Stimulated activated CD8-positive, alpha-beta memory T cell treated with anti-CD3 and anti-CD28 coated beads, Interleukin-12 subunit alpha, Interleukin-12 subunit beta, amount 100 ng/mL, for 24 hours (primary cell): ENCODE results near the gene PAX5.

Experiments
- DNase-seq: peaks from one replicate; pipeline ENCODE4 v3.0.0-alpha.2; 2020; ENCODE audit errors: extremely low read depth

Gene PAX5

DNA sequence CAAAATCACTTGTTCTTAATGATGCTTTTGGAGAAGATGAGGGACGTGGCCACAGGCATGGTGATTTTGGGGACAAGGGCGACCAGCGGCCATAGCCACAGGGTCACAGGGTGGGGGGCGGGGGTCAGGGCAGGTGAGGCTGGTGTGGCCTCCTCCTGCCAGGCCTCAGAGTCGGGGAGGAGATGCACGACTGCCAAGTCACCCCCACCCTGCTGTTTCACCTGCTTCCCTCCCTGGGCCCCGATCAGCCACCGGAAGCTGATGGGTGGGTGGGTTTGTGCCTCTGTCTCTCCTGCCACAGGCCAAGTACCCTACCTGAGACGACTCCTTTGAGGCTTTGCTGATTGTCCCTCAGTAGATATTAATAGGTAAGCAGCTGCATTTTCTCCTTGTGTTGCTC is 199.3 kb downstream of the PAX5 start:
- no peak for DNase-seq

DNA sequence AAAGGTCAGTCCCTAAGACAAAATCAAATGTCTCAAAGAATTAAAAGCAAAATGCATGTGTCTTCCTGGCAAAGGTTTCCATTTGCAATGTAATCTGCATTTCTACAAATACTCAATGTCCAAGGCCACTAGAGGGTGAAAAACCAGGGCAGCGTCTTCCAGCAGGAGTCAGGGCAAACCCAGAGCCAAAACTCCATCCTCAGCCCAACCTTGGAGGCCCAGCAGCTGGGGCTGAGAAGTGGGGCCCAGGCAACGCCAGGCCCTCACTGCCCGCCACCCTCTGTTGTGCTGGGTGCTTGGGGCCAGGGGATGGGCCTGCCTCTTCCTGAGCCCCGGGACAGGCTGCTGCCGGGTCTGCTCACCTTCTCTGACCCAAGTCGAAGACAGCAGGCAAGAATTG is 200.1 kb downstream of the PAX5 start:
- DNase-seq = no peak

DNA sequence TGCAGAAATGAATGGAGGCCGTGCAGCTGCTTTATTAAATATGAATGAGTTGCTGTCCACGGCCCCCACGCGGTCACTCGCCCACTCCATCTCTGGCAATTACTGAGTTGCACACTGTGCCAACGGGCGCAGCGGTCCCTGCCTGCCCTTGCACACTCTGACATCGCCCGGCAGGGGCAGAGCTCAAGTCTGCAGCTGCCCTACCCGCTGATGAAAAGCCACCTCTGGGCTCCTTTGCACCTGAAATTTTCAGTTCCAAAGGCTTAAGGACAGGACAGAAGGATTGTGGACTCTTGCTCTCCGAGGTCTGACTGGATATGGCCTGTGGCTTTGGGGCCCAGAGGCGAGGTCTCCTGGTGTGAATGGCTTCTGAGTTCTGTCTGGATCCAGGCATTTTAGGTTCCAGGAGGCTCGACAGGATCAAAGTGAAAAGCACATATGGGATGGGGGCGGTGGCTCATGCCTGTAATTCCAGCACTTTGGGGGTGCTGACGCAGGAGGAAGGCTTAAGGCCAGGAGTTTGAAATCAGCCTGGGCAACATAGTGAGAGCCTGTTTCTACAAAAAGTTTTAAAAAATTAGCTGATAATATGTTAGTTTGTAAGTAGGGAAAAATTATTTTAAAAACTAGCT is 201.8 kb downstream of the PAX5 start:
- DNase-seq = no peak

DNA sequence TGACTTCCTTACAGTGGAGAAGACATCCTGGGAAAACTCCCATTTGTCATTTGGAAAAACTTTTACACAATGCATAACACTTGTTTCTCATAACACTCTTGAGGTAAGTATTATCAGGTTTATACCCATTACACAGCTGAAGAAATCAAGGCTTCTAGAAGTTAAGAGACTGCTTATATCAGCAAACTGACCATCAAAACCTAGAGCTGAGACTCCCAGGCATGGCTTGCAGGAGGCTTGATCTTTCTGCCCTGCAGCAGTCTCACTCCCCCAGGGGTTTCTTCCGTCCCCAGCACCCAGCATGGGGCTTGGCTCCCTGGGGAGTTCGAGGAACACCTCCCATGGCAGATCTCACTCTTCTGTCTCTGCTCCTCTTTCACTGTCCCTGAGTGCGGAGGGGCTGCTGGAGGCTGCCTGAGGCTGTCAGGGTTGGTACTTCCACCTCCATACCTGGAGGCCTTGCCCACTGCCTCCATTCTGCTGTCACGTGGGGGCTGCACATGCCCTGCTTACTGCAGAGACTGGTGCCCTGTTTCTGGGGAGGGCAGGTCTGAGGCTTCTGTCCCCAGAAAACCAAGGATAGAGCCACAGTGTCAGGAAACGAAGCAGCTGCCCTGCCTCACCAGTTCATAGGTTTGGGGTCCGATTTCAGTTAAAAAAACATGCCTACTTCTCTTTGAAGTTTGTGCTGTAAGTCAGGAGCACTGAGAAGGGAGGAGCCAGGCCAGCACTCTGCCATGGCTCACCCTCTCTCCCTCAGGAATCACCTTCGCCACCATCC is 202.5 kb downstream of the PAX5 start:
- no peak for DNase-seq

DNA sequence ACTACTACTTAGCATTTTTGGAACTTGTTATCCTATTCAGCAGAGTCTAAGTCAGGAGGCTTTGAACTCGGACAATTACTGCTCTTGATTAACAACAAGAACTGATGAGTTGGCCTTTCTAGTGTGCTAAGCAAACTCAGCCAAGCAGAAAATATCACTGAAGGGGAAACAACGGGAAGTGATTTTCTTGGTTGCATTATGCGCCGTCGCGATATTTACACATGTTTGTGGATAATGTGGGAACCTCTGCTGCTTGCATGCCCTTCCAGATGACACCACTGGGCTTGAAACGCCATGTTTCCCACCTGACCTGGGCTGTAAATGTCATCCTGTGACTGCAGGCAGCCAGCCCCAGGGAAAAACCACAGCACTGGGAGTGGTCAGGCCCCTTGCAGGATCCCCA is 205.5 kb downstream of the PAX5 start:
- DNase-seq = no peak

DNA sequence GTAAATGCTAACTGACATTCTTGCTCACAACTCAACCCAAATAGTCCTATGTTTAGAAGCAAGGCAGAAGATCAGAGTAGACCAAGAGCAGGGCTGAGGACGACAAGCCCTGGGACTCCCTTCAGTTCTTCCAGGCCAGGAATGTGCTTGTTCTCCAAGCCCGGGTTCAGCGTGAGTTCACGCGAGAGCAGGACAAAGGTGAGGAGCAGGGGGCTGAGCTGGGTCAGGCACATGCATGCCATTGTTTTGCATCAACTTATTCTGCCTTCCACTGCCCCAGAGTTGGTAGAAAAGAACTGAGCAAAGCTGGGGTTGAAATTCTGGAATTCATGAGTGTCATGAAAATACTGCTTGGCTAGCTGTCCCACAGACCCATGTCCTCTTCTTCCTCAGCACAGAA is 206.5 kb downstream of the PAX5 start:
- no peak for DNase-seq

DNA sequence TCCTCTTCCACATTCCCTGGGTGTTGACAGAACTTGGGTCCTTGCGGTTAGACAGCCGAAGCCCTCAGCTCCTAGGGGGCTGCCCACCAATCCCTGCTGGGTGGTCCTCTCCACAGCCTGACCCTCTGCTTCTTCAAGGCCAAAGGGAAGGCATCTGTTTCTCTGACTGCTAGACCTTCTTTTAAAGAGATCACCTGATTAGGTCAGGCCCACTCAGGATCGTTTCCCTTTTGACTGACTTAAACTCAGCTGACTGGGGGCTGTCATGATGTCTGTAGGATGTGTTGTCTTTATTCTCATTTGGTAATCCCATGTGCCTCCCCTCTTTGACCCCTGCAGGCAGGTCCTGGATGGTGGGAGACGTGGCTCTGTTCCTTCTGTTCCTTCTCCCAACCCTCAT is 207.5 kb downstream of the PAX5 start:
- no peak for DNase-seq

DNA sequence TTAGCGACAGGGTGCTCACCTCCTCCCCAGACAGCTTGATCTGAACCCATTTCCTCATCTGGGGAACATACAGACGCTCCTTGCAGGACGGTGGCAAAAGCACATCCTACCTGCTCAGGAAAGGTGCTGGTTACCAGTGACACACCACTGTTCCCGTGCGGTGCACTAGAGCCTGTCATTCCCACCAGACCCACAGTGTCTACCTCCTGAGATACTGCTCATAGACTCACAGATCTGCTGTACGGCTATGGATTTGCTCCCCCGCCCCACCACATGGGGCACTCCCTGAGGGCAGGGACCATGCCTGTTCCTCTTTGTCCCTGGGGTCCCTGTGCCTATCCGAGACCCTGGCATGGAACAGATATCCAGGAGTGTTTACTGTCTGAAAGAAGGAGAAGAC is 208.9 kb downstream of the PAX5 start:
- DNase-seq = no peak

DNA sequence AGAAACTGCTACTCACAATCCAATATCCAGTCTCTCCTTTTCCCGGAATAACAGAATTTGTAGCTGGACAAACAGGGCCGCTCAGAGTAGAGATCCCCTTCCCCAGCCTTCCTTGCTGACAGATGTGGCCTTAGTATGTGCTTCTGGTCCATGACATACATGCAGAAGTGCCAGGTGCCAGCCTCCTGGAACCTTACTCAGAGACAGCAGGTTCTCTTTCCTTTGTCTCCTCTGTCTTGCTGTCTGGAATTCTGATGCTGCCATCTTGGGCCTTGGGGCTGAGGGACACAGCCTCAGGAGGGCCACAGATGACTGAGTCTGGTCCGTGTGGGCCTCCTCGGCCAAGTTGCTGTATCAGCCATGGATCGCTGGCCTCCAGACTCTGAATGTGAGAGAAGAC is 210.1 kb downstream of the PAX5 start:
- DNase-seq = no peak

DNA sequence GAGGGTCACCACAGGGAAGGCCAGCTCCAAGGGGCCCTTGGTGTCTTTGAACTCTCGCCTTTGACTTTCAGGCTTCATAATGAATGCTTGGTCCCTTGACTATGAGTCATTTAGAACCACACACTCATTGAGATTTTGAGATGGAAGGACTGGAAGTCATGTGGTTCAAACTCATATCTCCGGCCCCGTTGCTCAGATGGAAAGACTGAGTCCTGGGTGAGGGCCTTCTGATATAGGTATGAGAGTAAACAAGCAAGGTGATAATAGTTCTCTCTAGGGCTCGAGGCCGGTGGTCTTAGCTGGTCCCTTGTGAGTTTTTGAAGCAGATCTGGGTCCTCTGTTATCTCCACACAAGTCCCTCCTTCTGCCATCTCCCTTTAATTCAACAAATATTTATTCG is 210.6 kb downstream of the PAX5 start:
- DNase-seq = no peak

DNA sequence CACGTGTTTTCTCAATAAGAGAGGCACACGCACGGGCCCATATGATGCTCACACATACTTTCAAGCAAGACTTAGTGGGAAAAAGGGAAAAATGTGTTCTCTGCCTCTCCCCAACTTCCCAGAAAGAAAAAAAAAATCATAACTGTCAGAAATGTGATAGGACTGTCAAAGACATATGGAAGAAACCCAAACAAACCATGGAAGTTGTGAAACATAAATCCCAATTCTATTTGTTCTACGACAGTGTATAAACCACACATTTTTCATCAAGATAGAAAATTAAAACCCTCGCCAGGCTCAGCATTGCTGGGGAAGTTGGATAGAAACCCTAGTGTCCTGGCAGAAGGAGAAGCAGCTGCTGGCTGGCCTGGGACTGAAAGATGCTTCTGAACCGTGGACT is 211.9 kb downstream of the PAX5 start:
- DNase-seq = no peak

DNA sequence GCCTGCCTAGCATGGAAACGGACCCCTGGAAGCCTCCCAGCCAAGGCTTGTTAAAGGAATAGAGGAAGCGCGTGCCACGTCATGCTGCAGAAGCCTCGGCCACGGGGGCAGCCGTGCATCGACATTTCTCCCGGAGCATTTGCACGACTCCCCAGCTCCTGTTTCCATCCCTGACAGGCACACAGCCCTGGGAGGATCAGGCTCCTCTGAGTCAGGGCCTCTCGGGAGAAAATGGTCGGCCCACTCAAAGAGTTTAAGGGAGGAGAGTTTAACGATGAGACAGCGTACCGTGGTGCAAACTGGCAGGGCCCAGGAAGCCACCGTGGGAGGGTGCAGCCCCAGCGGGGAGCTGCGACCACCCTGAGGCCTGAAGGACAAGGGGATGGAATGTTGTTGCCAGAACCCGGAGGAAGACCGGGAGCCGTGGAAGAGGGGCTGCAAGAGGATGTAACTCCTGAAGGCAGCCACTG is 213.6 kb downstream of the PAX5 start:
- DNase-seq = no peak

DNA sequence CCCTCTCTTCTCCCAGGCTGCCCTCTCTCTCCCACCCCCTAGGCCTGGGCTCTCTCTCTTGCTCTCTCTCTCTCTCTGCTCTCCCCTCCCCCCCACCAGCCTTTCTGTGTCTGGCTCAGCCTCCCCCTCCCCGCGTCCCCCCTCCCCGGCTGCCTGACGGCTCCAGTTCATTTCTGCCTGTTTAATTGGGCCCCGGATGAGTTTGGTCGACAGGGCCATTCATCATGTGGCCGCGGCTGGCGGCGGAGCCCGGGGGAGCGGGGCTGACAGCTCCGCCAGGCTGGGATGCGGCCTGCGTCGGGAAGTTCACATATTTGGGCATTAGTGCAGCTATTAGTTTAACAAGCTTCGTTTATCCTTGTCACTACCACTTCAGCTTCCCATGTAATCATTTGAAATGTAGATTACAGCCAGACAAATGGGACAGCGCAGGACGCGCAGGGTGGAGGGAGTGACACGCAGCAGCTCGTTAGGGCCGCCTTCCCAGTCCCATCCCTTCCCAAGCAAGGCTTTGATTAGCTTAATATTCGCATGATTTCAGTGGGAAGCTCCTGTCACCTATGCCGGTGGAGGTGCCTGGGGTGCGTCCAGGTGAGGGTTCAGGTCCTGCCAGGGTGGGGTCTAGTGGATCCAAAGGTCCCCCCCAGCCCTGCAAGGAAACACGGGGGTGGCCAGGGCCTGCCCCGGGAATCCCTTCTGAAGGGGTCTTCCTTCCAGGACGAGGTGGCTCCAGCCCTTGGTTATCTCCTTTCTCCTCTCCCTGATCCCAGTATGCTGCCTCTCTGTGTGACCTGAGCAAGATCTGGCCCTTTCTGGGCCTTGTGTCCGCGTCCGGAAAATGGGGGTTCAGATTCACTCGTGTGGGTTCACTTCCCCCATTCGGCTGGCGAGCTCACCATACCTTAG is 214.8 kb downstream of the PAX5 start:
- DNase-seq = no peak

DNA sequence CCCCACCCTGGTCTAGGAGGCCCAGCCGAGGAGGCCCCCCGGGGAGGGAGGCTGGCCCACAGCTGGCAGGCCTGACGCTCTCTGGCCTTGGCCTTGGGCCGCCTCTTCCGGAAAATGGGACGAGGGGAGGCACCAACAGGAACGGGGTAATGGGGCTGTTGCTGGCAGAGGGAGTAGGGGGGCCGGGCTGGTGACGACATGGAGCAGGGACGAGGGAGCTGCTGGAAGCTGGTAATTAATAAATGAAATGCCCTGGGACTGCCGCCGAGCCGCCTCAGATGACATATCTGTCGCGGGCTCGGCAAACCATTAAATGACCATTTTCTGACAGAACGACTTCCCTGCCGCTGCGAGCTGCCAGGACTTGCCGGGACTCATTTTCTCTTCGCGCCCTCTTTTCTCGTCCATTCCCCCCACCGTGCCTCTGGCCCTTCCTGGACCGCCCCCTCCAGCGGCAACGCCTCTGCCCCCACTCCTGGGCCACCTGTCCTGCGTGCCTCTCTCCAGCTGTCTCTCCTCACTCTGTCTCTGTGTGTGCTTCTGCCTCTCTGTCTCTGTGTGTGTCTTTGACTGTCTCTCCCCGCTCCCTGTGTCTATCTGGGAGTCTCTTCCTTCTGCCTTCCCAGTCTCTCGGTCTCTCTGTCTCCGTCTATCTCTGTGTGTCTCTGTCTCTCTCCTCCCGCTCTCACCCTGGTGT is 215.7 kb downstream of the PAX5 start:
- DNase-seq = no peak

DNA sequence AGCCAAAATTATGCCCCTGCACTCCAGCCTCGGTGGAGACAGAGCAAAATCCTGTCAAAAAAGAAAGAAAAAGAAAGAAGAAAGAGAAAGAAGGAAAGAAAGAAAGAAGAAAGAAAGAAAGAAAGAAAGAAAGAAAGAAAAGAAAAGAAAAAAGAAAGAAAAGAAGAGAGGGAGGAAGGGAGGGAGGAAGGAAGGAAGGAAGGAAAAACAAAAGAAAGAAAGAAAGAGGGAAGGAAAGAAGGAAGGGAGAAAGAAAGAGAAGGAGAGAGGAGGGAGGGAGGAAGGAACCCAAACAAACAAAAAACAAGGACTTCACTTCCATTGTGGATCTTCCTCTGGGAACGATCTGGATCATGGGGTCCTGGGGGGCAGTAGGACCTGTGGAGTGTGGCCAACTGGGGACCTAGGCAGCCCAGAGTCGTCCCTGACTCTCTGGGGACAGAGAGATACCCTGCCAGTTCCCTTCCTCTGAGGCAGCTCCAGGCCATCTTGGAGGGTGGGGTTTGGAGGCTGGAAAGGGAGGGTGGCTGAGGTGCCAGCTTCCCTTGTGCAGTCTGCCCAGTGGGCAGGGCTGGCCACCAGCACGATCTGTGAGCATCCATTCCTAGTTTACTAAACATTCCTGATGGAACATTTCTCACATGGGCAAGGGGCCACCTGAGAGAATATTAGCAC is 216.8 kb downstream of the PAX5 start:
- no peak for DNase-seq

DNA sequence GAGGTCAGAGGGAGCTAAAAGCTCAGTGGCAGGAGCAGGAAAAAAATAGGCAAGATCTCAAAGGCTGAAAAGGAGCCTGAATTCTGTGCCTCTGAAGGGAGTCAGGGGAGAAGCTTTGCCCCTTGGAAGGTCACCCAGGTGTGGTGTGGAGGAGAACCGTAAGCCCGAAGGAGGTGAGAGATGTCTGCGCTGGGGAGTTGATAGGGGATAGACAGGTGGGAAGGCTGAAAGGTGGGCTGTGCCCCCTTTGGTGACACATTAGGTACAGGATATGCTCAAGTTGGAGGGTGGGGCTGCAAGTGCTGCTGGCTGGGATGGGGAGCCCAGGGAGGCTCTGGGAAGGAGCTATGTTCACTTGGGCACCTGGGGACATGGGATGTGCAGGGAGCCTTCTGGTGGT is 217.7 kb downstream of the PAX5 start:
- DNase-seq = no peak

DNA sequence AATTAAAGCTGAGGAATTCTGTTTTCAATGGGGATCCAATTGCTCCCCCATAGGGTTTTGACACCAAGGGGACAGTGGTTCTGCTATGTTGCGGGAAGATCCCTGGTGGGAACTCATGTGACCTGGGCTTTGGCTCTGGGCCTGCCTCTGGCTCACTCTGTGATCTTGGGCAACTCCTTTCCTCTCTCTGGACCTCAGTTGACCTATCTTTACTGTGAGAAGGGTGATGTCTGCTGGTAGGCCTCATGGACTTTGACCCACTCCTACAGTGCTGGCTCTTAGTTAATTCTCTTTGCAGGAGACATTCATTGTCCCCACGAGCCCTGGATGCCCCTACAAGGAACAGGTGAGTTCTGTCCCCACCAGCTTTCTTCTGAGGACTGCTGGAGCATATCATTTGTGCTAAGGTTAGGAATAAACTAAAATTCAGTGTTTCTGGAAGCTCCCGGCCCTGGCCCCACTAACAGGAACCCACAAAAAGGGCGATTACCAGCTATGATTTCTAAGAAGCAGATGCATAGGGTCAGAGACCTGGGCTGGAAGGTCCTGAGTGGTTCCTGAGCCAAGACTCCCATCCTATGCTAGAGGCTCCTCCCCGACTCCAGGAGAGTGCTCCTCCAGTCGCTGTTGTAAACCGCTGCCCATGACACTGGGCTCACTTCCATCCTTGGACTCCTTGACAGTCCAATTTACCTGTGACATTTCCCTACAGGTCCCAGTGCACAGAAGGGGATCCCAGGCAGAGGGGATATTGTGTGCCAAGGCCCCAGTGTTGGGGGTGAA is 218.3 kb downstream of the PAX5 start:
- no peak for DNase-seq

DNA sequence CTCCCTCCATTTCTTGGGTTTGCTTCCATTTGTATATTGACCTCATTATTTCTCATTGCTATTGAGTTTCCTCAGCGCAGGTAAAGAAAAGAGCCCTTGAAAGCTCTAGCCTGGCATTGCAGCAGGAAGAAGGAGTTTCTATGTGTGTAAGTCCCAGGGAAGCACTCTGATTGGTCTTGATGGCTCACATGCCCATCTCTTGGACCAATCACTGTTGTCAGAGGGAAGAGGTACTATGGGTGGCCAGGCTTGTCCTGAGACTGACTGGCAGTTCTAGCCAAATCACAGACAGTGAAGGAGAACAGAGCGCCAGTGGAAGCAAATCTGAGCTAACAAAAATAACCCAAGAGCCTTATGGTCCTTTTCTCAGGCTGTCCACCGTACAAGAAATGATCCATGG is 219.0 kb downstream of the PAX5 start:
- DNase-seq = no peak

DNA sequence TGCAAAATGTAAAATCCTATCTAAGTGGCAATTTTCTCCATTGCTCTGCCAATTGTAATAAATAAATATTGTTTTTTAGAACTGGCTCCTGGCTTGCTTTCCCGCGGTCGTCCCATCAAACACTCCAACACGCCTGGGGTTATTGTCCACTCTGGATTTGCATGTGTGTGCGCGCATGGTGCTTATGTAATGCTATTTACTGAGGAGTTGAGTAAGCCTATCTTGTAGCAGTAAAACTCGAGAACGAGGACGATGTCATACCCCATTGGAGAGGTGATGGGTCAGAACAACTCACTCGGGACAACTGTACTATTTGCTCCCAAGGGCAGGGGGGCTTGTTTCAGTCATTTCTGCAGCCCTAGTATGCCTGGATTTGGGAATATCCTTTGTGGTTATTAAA is 220.9 kb downstream of the PAX5 start:
- no peak for DNase-seq

DNA sequence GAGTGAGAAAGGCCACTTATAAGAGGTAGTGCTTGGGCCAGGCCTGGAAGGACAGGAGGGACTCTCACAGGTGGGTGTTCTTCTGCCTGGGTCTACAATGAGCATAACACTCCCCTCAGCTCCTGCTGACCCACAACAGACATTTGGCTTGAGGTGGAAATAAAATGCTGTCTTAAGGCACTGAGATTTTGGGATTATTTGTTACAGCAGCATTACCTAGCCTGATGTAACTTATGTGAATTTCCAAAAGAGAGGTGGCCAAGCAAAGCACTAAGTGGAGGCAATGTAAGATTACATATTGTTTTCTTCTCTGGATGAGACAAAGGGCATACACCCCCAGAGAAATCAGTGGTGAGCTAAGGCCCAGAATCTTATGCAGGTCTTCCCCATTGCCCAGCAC is 221.5 kb downstream of the PAX5 start:
- DNase-seq = no peak

DNA sequence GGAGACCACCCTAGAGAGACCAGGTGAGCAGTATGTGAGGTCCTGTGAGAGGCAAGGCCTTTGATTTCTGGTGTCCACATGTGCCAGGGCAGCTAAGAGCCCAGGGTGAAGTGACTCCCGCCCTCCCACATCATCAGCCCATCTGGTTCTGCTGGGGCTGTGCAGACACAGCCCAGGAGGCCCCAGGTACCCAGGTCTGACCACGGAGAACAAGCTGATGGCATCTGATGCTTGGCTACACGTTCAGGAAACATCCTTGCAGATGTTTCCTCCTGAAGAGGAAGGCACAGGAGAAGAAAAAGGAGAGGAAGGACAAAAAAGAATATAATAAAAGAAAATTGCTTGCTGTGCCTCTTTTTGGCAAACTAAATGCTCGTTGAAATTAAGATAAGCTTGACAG is 225.8 kb downstream of the PAX5 start:
- DNase-seq = no peak
